HFFc6 (cell line): Measurements from ENCODE around the gene C4orf50. TPM values are rescaled to one million over a fixed set of nuclear protein-coding genes. Genes with fewer than 3 reads are reported as not detected.

Source experiments
- DNase-seq: peaks from one replicate; pipeline ENCODE4 v3.0.0-alpha.2; 2018
- H3K27ac Mint-ChIP-seq: 2 replicates; pipeline ENCODE4 v1.8.0; 2020; ENCODE audit warnings: mild to moderate bottlenecking, mixed read lengths
- H3K27me3 Mint-ChIP-seq: 2 replicates; pipeline ENCODE4 v1.8.0; 2021; ENCODE audit warnings: mild to moderate bottlenecking, moderate library complexity, mixed read lengths; ENCODE audit not compliant: insufficient read depth
- H3K36me3 Mint-ChIP-seq: 2 replicates; pipeline ENCODE4 v1.8.0; 2021; ENCODE audit warnings: low read depth, mixed read lengths
- H3K4me1 Mint-ChIP-seq: 2 replicates; pipeline ENCODE4 v1.8.0; 2020; ENCODE audit warnings: low read depth, mixed read lengths
- H3K4me3 Mint-ChIP-seq: 2 replicates; pipeline ENCODE4 v1.8.0; 2020; ENCODE audit warnings: mild to moderate bottlenecking, moderate library complexity, mixed read lengths
- H3K9me3 Mint-ChIP-seq: 2 replicates; pipeline ENCODE4 v1.8.0; 2020; ENCODE audit warnings: mild to moderate bottlenecking, mixed read lengths
- total RNA-seq, 6 experiments: library from RNA; stranded (reverse); fragmentation: NEBNext Ultra II Directional; extraction: Animal tissue kit (Norgen Biotek cat#: 25700); gene quantifications; 2 replicates in 1 of 6; 3 replicates in 5 of 6; pipeline ENCODE4 v1.2.3, GENCODE V29; 2021
- TF ChIP-seq, protein P1 (sequence below): fragments of 200-600 bp; sonication (generic); IDR thresholded peaks from 2 replicates; pipeline ENCODE4 v1.5.0; 2021; ENCODE audit warnings: antibody characterized with exemption, mild to moderate bottlenecking

The C4orf50 gene
- total RNA-seq, 6 experiments from 2014 or later: not detected

GRCh38 chr4:5893004-5893580 lies 125.1 kb downstream of the C4orf50 start, which contains the start of gene CRMP1:
CRMP1 (minus strand) TSS chr4:5893086; CDS start chr4:5892969, 117 bp downstream.
- Mint-ChIP-seq H3K27me3 (peaks cover 38% of the 10 kb centered on the region), H3K4me1 (no peaks in the 10 kb centered on the region), H3K9me3 (peaks cover 20% of the 10 kb centered on the region; the same call in 1 of the 2 replicates), H3K27ac (no peak within 1 kb of the TSS), H3K36me3 (no peaks in the 10 kb centered on the region), H3K4me3 (no peak within 1 kb of the TSS)
- TF ChIP-seq, protein P1, sequence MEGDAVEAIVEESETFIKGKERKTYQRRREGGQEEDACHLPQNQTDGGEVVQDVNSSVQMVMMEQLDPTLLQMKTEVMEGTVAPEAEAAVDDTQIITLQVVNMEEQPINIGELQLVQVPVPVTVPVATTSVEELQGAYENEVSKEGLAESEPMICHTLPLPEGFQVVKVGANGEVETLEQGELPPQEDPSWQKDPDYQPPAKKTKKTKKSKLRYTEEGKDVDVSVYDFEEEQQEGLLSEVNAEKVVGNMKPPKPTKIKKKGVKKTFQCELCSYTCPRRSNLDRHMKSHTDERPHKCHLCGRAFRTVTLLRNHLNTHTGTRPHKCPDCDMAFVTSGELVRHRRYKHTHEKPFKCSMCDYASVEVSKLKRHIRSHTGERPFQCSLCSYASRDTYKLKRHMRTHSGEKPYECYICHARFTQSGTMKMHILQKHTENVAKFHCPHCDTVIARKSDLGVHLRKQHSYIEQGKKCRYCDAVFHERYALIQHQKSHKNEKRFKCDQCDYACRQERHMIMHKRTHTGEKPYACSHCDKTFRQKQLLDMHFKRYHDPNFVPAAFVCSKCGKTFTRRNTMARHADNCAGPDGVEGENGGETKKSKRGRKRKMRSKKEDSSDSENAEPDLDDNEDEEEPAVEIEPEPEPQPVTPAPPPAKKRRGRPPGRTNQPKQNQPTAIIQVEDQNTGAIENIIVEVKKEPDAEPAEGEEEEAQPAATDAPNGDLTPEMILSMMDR: no peak
- no peak for DNase-seq

DNA sequence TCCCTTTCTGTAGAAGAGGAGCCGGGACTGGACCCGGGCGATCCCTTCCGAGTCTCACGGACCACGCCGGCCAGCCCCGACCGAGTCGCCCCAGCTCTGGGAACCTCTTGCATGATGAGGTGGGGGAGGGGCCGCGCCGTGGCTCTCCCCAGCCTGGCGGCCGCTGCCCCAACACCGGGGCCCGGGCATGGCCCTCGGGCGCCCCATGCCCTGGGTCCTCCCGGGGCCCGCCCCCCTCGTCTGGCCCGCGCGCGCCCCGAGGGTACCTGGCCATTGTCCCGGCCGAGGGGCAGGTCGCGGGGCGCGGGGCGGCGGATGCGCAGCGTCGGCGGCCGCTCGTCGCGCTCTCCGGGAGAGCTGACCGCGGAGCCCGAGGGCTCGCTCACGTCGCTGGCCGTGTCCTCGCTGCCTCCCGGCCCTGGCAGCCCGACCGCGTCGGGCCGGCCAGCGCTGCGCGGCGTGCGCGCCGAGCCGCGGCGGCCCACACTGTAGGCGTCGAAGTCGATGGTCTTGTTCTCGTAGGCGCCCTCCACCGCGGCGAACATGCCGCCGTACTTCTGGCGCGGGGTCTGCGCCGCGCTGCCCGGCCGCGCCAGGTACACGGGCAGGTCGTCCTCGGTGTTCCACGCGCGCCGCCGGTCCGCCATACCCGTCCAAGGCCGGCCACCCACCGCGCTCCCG lies 125.8 kb downstream of the C4orf50 start:
- Mint-ChIP-seq H3K36me3 (no peaks in the 10 kb centered on the region), H3K27me3 (peaks cover 38% of the 10 kb centered on the region), H3K9me3 (peaks cover 20% of the 10 kb centered on the region; the same call in 1 of the 2 replicates), H3K4me3 (no peak overlapping the region), H3K27ac (no peak overlapping the region), H3K4me1 (no peaks in the 10 kb centered on the region)
- TF ChIP-seq, protein P1: no peak
- DNase-seq: no peak

DNA sequence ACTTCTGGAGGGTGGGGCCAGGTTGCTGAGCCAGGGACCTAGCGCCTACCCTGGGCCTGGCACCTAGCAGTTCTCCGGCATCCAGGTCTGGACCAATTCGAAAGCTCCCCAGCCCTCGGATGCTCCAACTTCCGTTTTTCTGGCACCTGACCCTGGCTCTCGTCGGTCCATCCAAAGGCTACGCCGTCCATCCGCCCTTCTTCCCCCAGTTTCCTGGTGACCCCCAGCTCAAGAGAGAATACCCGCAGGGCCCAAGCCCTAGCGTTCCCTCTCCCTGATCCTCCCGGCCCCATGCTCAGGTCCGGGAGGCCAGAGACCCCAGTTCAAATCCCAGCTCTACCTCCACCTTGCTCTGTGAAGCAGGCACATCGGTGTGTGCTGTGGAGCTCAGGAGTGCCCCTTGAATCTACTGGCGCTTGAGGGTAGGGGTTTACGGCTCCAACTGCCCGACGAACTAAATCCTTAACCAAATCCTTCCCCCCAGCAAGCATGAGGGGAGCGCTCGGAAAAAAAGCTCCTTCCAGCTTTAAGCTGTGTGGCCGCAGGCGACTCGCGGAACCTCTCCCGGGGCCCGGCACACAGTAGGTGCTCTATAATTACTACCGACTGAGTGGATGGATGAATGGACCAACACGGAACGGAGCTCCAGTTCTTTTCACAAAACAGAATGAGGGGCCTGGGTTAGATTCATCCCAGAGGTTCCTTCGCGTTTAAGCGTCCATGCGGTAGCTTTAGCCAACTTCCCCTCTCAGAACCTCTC lies 126.5 kb downstream of the C4orf50 start:
- TF ChIP-seq, protein P1: no peak
- peaks cover 41% of the 10 kb centered on the region for H3K27me3 Mint-ChIP-seq
- H3K4me1 Mint-ChIP-seq: no peaks in the 10 kb centered on the region
- no peaks in the 10 kb centered on the region for H3K36me3 Mint-ChIP-seq
- no peak overlapping the region for H3K27ac Mint-ChIP-seq
- no peak overlapping the region for H3K4me3 Mint-ChIP-seq
- H3K9me3 Mint-ChIP-seq: peaks cover 14% of the 10 kb centered on the region; the same call in 1 of the 2 replicates
- no peak for DNase-seq

- Mint-ChIP-seq H3K4me3 (no peak overlapping the region), H3K9me3 (peaks cover 9% of the 10 kb centered on the region; the same call in 1 of the 2 replicates), H3K4me1 (no peaks in the 10 kb centered on the region), H3K27ac (no peak overlapping the region), H3K36me3 (no peaks in the 10 kb centered on the region), H3K27me3 (peaks cover 32% of the 10 kb centered on the region)
- no peak for DNase-seq
- TF ChIP-seq, protein P1: no peak
These were observed 128.0 kb downstream of the C4orf50 start for GRCh38 chr4:5890063-5890727.

GRCh38 chr4:5889002-5889696 lies 129.1 kb downstream of the C4orf50 start:
- TF ChIP-seq, protein P1: no peak
- Mint-ChIP-seq H3K36me3 (no peaks in the 10 kb centered on the region), H3K4me1 (no peaks in the 10 kb centered on the region), H3K27ac (no peak overlapping the region), H3K4me3 (no peak overlapping the region), H3K27me3 (peaks cover 26% of the 10 kb centered on the region), H3K9me3 (peaks cover 9% of the 10 kb centered on the region; the same call in 1 of the 2 replicates)
- DNase-seq: no peak
